ENCODE data around the gene IRF4.
"Not testable (repeated sequence)": the region's sequence is repeated elsewhere in the genome, so short reads cannot be mapped to it uniquely, and the experiment has no call there.

IRF4 gene

DNA sequence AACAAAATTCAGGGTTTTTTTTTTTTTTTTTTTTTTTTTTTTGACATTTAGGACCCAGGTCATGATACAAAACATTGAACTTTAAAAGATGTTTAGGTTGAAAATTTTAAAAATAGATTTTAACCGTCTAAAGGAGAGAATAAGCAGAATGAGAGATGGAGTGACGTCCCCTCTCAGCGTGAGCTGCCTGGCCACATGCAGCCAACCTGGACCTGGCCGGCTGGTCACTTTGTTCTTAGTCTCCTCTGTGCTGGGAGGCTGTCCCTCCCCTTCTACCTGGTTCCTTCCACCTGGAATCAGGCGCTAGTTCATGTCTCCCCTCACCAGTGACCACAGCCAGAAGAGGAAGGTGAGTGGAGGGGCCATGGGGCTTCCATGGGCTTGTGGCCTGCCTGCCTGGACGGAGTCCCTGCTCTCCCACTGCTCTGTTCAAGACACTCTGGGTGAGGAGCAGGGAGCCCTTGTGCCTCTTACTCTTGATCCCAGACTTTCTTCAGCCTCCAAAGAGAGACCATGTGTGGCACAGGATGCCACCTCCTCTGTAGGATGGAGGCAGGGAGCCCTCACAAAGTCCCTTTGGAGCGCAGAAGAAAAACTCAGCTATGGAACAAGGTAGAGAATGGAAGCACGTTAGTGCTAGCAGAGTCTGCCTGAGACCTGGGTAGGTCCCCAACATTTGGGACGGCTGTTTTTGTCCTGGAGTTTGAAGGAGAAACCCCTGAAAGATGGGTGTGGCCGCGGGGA is 31.7 kb downstream of the IRF4 start:
- DNase-seq, result no peak

DNA sequence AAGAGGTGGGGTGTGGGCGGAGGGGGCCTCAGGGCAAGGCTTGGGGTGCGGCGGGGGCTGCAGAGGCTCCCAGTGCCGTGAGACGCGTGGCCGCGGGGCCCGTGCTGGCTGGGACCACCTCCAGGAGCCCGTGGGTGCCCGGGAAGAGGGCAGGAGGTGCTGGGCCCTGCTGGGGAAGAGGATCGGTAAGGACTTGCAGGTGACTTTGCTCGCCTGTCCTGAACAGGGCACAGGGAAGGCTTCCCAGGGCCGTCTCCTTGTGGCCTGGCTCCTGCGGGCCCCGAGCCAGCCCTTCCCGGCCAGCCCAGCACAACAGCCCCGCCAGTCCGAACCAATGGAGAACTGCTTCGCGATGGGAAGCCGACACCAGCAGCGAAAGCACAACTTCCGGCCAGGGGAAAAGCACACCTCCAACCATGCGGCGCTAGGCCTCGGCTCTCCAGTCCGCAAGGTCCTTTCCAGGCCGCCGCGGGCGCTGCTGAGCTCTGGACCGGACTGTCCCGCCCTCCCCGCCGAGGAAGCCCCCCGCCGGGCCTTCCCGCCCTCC is 32.3 kb downstream of the IRF4 start:
- DNase-seq, result no peak

DNA sequence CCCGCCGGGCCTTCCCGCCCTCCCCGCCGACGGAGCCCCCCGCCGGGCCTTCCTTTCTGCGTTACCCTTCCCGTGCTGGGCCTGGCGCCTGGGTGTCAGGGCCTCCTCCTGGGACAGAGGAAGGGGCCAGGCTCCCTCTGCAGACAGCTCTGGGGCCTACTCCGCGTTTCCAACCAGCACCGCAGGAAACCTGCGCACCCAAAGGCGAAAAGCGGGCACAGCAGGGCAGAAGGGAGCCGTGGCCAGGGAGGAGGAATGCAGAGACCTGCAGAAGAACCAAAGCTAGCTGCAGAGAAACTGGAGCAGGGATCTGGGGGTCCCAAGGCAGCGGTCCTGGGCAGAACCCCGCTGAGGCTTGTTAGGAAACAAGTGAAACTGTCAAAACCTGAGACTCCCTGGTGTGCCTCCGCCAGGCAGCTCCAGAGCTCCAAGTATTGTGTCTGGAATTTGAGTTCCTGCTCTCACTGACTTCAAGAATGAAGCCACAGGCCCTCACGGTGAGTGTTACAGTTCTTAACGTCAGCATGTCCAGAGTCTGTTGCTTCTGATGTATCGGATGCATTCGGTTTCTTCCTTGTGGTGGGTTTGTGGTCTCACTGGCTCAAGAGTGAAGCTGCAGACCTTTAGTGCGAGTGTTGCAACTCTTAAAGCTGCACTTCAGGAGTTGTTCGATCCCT is 33.3 kb downstream of the IRF4 start:
- no peak for DNase-seq

DNA sequence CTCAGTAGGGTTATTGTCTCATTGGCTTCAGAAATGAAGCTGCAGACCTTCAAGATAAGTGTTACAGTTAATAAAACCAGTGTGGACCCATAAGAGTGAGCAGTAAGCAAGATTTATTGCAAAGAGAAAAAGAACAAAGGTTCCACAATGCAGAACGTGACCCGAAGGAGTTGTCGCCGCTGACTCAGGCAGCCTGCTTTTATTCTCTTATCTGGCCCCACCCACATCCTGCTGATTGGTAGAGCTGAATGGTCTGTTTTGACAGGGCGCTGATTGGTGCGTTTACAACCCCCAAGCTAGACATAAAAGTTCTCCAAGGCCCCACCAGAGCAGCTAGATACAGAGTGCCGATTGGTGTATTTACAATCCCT is 33.9 kb downstream of the IRF4 start:
- not testable (repeated sequence) for DNase-seq

DNA sequence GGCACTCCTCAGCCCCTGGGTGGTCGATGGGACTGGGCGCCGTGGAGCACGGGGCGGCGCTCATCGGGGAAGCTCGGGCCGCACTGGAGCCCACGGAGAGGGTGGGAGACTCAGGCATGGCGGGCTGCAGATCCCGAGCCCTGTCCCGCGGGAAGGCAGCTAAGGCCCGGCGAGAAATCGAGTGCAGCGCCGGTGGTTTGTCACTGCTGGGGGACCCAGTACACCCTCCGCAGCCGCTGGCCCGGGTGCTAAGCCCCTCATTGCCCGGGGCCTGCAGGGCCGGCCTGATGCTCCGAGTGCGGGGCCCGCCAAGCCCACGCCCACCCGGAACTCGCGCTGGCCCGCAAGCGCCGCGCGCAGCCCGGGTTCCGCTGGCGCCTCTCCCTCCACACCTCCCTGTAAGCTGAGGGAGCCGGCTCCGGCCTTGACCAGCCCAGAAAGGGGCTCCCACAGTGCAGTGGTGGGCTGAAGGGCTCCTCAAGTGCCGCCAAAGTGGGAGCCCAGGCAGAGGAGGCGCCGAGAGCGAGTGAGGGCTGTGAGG is 34.7 kb downstream of the IRF4 start:
- DNase-seq, result not testable (repeated sequence)

DNA sequence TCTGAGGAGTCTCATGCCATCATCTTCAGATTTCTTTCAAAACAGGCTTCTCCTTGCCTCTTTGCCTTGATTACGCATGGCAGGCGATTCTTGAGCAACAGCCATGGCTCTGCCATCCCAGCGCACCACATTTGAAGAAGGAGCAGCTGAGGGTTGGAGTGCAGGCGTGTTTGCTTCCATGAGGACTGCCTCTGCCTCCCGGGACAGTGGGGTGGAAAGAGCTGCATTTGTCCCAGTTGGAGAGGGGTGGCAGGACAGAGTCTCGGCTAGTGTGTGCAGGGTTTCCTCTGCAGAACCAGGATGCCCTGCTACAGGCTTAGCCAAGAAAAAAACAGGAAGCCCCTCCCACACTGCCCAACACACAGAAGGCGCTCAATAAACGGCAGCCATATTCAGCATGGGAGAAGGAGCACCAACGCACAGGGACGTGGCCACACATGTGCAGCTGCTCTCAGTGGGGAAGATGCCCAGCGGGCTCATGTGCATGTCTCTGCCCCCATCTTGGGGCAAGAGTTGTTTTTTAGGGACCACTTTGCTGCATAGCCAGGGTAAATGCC is 36.6 kb downstream of the IRF4 start:
- DNase-seq, result no peak

DNA sequence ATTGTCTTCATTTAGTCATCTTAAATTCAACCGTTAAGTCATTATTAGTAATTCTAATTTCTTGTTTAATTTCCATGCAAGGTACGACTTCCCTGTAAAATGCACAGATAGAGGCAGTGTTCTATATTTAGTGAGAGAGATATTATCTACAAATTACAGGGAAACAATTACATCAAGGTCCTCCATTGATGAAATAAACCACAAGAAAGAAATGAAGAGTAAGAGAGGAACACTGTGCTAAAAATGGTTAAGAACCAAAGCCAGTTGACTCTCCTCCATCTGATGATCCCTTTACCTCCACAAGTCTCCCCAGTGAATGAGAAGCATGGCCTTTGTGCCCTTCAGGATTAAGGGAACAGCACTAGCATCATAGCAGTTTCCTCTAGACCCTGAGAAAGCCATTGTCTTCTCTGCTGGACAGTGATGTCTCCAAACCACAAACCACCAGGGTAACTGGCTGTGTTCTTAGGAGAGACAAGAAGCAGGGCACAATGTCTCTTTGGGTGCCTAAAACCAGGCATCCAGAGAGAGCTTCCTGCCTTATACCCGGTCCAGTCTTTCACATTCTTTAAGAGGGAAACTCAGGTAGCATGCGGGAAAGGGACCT is 38.1 kb downstream of the IRF4 start:
- no peak for DNase-seq

DNA sequence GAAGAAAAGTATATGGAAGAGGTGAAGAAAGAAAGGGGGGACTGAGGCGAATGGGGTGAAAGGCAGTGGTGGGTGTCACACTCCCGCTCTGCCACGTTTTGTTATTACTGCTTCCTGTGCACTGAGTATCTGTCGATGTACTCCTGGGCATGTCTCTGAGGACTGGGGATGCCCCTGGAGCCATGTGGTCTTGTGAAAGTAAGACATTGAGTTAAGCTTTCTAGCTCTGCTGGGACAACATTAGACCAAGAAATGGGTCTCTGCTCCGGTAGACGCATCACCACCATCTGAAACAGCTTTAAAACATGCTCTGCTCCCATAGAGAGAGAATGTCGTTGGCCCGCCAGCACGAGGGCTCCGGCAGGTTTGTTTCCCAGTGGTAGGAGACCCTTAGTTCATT is 40.0 kb downstream of the IRF4 start:
- no peak for DNase-seq

DNA sequence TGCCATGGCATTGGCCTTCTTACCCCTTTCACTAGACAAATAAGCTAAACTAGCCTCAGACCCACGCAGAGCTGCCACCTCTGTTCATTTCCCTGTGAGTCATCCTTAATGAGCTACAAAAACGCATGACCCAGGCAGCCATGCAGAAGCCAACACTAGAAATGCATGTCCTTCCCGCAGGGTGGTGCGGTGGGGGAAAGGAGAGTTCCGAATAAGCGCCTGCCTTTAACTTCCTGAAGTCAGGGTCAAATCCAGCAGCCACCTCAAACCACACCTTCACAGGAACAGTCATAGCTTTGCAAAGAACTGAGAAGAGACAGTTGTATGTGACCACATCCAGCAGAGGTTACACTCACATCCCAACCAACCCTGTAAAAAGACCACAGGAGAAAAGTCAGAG is 40.4 kb downstream of the IRF4 start:
- DNase-seq, result no peak

DNA sequence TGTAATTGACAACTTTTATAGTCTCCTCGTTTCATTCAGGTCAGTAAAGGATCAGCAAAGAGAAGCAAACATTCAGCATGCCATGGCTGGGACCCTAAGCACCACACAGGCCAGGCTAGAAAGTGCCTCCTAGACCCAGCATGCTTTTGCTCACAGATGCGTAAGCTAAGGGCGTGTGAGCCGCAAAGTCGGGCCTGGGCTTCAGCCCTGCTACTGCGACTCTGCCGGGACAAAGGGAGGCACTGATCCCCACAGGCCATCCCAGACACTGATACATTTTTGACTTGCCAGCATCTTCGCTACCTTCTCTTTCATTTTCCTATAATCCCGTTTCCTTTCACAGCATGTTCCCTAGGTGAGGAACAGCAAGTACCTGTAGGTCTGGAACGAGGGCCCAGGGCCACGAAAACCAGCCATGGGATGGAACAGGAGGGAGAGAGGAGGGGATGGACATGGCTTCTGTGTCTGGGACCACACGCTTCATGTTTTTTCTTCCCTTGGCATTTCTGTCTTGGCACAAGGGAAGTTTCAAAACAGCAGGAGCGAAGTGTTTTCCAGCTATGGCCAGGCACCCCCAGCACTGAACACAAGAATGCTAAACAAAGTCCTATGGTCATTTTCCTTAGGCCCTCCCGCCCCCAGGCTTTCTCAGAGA is 42.6 kb downstream of the IRF4 start:
- DNase-seq, result no peak

DNA sequence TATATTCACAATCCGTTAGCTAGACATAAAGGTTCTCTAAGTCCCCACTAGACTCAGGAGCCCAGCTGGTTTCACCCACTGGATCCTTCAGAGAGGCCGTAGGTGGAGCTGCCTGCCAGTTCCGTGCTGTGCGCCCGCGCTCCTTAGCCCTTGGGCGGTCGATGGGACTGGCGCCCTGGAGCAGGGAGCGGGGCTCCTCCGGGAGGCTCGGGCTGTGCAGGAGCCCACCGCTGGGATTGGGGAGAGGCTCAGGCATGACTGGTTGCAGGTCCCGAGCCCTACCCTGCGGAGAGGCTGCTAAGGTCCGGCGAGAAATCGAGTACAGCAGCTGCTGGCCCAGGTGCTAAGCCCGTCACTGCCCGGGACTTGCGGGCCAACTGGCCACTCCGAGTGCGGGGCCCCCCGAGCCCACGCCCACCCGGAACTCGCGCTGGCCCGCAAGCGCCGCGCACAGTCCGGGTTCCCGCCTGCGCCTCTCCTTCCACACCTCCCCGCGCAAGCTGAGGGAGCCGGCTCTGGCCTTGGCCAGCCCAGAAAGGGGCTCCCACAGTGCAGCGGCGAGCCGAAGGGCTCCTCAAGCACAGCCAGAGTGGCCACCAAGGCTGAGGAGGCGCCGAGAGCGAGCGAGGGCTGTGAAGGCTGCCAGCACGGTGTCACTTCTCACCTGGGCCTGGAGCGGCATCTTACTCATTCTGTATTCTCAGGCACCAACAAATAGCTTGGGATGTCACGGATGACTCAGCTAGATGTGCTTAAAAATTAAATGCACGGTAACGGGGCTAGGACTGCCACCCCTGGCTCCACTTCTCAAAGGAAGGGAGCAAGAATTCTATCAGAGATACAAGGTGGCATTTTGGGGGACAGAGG is 44.1 kb downstream of the IRF4 start:
- DNase-seq, result no peak

DNA sequence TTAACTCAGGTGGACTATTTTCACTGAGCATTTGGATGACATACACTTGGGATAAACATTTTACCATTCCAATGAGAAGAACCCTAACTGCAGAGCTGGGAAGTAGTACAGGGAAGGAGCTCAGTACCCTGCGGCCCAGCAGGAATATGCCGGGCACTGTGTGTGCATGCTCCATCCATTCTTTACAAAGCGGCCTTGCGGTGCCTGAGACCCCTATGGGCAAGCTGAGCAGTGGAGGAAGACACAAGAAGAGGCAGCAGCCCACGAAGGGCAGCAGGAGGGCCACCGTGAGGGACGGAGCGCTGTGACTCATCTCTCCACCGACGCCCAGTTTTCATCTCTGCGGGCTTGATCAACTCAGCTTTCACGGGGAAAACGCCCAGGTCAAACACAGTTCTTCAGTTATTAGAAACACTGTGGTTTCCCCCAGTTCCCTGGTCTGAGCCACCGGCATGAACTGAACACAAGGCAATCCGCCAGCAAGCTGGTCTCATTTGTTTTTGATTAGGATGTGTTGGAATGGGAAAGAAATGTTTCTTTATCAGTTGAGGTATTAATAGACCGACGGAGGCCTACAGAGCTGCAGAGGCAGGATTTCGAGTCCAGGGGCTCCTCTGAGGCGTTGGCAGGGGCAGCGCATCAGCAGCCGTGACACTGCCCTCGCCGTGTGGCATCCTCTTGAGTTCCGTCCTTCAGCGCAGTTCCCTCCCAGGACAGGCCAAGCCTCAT is 44.9 kb downstream of the IRF4 start:
- DNase-seq, result no peak

DNA sequence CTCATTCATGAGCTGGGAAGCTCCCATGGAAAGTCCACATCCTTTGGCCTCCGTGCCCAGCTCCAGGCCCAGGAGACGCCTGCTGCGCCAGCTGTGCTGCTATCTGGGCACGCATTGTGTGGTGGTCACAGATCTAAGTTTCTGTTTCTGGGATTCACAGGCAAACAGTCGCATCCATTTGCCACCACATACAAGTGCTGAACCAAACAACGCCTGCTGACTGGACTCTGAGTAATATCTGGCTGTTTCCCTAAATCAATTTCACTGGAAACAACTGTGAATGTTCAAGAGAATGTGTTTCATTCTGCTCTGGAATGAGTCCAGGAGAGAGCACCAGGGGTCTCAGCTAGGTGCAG is 45.5 kb downstream of the IRF4 start:
- no peak for DNase-seq

DNA sequence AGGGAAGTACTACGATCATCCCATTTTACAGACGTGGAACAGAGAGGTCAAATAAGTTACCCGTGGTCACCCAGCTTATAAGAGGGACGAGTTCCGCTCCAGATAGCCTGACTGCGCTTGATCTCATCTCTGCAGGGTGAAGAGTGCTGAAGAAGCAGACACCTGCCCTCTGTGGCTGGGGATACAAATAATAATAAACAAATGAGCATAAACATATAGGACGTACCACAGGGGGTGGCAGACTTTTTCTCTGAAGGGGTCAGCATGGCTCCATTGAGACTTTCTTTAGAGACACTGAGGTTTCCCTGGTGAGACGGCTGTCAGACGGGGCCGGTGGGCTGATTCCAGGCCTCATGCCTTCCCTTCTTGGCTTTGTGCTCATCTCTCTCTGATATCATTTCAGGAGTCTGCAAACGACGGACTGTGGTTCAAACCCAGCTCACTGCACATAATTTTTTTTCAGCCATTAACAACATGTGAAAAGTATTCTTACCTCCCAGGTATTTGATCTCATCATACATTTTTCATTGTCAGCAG is 47.1 kb downstream of the IRF4 start:
- DNase-seq, result no peak

DNA sequence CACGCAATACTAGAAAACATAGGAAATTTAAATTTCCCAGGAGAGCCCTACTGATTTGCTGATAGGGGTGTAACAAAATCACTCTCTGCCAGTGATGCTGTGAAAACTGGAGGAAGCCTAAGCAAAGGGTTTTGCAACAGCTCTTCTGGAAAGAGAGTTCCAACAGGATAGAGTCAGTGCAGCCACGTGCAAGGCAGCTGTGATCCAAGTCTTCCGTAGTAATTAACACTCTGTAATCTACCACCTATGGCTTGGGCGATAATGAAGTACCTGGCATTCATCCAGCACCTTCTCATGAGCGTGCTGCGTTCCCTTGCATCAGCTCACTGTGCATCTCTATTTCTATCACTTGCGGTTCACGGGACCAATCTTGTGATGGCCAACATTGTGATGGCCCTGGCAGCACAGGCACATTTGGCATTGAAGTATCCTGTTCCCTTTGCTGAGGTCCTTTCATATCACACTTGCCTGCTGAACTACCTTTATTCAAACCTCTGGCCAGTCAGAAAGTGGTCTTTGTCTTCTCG is 48.2 kb downstream of the IRF4 start:
- DNase-seq, result no peak

DNA sequence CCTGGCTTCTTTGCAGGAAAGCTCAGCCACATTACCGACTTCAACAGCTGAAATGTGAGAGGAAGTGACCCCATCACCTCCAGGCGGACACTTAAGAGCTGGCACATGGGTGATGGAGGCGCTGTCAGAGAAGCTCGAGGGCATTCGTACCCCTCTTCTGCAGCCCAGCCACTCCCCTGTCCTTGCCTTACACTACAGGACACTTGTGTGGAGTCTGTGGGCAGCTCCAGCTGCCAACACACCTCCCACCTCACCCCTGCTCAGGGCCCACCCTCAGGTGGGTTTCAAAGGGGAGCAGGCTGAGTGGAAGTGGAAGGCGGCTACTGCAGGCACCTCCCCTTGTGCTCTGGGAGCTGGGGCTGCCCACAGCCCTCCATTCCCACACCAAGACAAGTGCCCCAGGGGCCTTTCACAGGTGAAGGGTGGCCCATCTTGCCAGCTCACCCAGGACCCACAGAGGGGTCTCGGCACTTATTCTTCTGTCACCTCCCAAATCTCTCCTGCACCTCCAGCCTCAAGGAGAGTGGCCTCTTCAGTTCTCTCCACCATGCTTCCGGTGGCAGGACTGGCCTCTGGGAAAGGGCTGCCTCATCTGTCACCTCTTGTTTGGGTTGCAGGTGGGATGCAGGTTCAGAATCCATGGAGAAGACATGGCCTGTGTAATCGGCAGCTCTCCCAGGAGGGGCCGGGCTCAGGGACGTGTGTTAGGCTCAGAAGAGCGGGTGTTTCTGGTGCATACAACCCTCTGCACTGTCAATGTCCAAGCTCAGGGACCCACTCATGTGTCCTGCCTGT is 49.8 kb downstream of the IRF4 start:
- no peak for DNase-seq

DNA sequence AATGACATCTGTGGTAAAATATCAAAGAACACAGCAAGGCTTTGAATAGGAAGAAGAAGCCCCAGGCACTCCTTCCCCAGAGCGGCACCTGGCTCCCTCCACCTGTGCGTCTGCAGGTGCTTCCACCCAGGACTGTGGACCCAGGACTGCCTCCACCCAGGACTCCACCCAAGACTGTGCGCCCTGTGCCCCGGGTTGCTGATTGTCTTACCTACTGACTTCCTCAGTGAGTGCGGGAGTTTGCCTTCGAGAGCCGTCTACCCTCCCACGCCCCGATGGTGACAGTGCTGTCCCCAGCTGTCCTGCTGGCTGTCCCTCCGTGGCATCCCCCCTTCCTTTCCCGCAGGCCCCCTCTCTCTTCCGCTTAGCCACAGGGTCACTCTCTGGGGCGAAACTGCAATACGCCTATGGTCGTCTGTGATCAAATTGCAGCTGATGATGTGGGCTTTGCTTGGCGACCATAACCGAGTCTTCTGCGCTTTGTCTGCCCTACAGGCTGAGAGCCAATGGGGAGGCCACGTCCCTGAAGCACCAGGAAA is 52.1 kb downstream of the IRF4 start:
- no peak for DNase-seq

DNA sequence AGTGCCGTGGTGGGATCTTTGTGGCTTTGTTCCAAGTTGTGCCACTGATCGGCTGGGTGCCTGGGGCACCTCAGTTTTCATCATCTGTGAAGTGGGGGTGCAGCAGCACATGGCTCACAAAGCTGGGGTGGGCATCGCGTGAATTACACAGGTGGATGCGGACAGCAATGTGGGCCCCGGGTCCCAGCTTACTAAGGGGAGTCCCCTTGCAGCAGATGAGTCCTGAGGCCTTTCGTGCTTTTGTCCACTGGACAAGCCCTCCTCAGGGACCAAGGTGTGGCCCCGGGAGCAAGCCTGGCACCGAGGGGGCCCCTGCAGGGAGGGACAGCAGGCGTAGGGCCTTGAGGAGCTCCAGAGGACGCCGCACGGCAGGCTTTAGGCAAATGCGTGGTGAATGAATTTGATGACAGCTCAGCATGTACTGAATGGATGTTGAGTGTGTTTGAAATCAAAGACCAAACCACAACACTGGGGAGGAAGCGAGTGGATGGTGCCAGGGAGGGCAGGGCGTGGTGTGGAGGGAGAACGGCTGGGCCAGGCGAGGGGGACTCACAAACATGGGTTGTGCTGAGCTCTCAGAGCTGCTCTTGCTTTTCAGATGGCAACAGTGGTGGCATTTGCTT is 53.2 kb downstream of the IRF4 start:
- DNase-seq, result no peak

Measured in SHP77 (cell line).